ENCODE data around the gene EP400. TPM values are rescaled to one million over a fixed set of nuclear protein-coding genes. Genes with fewer than 3 reads are reported as not detected.

The EP400 gene
- total and polyA plus RNA-seq, 2 of the 13 experiments (the other 11 are each of a cell fraction or from before 2014, with no cell fraction given) = 4.9 to 5.0 TPM

DNA sequence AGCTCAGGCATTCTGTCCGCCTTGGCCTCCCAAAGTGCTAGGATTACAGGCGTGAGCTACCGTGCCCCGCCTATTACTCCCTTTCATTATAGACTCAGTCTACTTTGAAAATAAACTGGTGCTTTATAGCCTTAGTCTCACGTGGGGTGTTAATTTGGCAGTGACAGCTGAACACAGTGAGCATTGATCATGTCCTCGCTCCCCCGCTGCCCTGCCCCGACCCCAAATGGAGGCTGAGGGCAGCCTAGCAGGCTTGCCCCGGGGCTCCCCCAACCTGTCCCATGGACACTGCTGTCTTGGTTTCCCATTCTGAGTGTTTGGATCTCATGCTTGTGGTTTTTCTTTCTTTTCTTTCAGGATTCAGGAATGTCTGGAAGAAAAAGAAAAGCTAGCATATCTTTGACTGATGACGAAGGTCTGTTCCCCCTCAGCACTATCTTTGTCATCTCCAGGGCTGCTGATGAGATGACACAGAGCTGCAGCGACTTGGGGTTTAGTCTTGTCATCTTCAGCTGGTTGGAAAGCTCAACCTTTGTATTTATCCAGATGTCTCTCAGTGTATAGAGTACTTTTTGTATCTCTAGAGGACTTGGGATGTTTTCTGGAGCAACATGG is 42.2 kb downstream of the EP400 start (continued):
- TF ChIP-seq, protein P1, sequence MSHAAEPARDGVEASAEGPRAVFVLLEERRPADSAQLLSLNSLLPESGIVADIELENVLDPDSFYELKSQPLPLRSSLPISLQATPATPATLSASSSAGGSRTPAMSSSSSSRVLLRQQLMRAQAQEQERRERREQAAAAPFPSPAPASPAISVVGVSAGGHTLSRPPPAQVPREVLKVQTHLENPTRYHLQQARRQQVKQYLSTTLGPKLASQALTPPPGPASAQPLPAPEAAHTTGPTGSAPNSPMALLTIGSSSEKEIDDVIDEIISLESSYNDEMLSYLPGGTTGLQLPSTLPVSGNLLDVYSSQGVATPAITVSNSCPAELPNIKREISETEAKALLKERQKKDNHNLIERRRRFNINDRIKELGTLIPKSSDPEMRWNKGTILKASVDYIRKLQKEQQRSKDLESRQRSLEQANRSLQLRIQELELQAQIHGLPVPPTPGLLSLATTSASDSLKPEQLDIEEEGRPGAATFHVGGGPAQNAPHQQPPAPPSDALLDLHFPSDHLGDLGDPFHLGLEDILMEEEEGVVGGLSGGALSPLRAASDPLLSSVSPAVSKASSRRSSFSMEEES (CRISPR knock-in tag; IDR thresholded peaks at IDR 0.05) = no peak
- TF ChIP-seq ZNF33B (CRISPR knock-in tag; IDR thresholded peaks at IDR 0.05) (no peak), MAF1 (CRISPR knock-in tag; IDR thresholded peaks at IDR 0.05; ENCODE audit: borderline replicate concordance) (no peak), EED (CRISPR knock-in tag; IDR thresholded peaks at IDR 0.05) (no peak), GMEB1 (CRISPR knock-in tag; IDR thresholded peaks at IDR 0.05; ENCODE audit: borderline replicate concordance) (no peak), ZNF749 (CRISPR knock-in tag; IDR thresholded peaks at IDR 0.05; ENCODE audit: borderline replicate concordance) (no peak)

GRCh38 chr12:131994589-131994988 is 44.8 kb downstream of the EP400 start:
- FAIRE-seq (no peak), DNase-seq (ENCODE audit: low spot score) (no peak), ATAC-seq (no peak)
- Histone ChIP-seq H3K4me1 (ENCODE audit: insufficient read depth, low read length) (no peaks in the 10 kb centered on the region), H3K9me3 (ENCODE audit: low read length) (no peaks in the 10 kb centered on the region), H4K20me1 (ENCODE audit: insufficient read depth, low read length) (no peaks in the 10 kb centered on the region), H3K36me3 (replicated peaks in 1 of 2; ENCODE audit: control insufficient read depth in 1 of 2, insufficient read depth in 2 of 2, low read length in 2 of 2) (peaks cover 29 to 59% of the 10 kb centered on the region in 2 experiments), H2AFZ (ENCODE audit: low read length) (no peak overlapping the region), H3K4me2 (ENCODE audit: low read depth, low read length) (no peak overlapping the region), H3K4me3 (replicated peaks in 1 of 3; ENCODE audit: insufficient read depth in 1 of 3, low read depth in 2 of 3, low read length in 3 of 3) (no peak overlapping the region), H3K27me3 (ENCODE audit: control insufficient read depth in 1 of 2, insufficient read depth in 2 of 2, low read length in 2 of 2) (no peaks in the 10 kb centered on the region), H3K9ac (ENCODE audit: insufficient read depth, low read depth, low read length) (no peak overlapping the region), H3K79me2 (ENCODE audit: insufficient read depth, low read length) (no peaks in the 10 kb centered on the region), H3K27ac (ENCODE audit: extremely low read length, insufficient read depth, low read length) (no peak overlapping the region)
- no TSS peak for BruUV-seq (replicated peaks)
- intact Hi-C loops (cut with micrococcal nuclease; ENCODE audit: unreplicated experiment) = no loop called here
- CTCF ChIA-PET (ENCODE audit: low intra/inter-chr PET ratio, low total read pairs) = no interaction called here
- 94% methylated on average over 4 of the region's 4 CpGs for WGBS (ENCODE audit: low lambda C conversion rate)
- POLR2A ChIA-PET = no interaction called here
- in situ Hi-C loops (cut with HindIII; ENCODE audit: extremely low pct_ligation_motif_present, low pct_unique_long_range_greater_than_20kb) = no loop called here
- TF ChIP-seq ZNF790 (CRISPR knock-in tag; IDR thresholded peaks at IDR 0.05; ENCODE audit: borderline replicate concordance) (no peak), CHD4 (IDR thresholded peaks at IDR 0.05; ENCODE audit: borderline replicate concordance, low read length) (no peak), SPEN (CRISPR knock-in tag; IDR thresholded peaks at IDR 0.05; ENCODE audit: low read depth) (no peak), PHF20 (CRISPR knock-in tag; IDR thresholded peaks at IDR 0.05) (no peak), KAT7 (CRISPR knock-in tag; IDR thresholded peaks at IDR 0.05; ENCODE audit: borderline replicate concordance) (no peak), ZSCAN30 (CRISPR knock-in tag; IDR thresholded peaks at IDR 0.05) (no peak), MAX (IDR thresholded peaks at IDR 0.05) (no peak), FOXK2 (IDR thresholded peaks at IDR 0.05) (no peak), ZNF749 (CRISPR knock-in tag; IDR thresholded peaks at IDR 0.05; ENCODE audit: borderline replicate concordance) (no peak), ZNF331 (CRISPR knock-in tag; IDR thresholded peaks at IDR 0.05) (no peak)
- TF ChIP-seq, protein P2, sequence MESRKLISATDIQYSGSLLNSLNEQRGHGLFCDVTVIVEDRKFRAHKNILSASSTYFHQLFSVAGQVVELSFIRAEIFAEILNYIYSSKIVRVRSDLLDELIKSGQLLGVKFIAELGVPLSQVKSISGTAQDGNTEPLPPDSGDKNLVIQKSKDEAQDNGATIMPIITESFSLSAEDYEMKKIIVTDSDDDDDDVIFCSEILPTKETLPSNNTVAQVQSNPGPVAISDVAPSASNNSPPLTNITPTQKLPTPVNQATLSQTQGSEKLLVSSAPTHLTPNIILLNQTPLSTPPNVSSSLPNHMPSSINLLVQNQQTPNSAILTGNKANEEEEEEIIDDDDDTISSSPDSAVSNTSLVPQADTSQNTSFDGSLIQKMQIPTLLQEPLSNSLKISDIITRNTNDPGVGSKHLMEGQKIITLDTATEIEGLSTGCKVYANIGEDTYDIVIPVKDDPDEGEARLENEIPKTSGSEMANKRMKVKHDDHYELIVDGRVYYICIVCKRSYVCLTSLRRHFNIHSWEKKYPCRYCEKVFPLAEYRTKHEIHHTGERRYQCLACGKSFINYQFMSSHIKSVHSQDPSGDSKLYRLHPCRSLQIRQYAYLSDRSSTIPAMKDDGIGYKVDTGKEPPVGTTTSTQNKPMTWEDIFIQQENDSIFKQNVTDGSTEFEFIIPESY (CRISPR knock-in tag; IDR thresholded peaks at IDR 0.05) = no peak
- TF ChIP-seq, protein P3, sequence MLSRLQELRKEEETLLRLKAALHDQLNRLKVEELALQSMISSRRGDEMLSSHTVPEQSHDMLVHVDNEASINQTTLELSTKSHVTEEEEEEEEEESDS (CRISPR knock-in tag; IDR thresholded peaks at IDR 0.05; ENCODE audit: borderline replicate concordance) = no peak
- TF ChIP-seq, protein P4, sequence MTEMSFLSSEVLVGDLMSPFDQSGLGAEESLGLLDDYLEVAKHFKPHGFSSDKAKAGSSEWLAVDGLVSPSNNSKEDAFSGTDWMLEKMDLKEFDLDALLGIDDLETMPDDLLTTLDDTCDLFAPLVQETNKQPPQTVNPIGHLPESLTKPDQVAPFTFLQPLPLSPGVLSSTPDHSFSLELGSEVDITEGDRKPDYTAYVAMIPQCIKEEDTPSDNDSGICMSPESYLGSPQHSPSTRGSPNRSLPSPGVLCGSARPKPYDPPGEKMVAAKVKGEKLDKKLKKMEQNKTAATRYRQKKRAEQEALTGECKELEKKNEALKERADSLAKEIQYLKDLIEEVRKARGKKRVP (CRISPR knock-in tag; IDR thresholded peaks at IDR 0.05) = no peak
